ENCODE measurements around the gene HACD3. TPM values are rescaled to one million over a fixed set of nuclear protein-coding genes. Genes with fewer than 3 reads are reported as not detected.

HACD3 gene
- total RNA-seq, 1 experiment from 2014 or later, result 157 TPM

DNA sequence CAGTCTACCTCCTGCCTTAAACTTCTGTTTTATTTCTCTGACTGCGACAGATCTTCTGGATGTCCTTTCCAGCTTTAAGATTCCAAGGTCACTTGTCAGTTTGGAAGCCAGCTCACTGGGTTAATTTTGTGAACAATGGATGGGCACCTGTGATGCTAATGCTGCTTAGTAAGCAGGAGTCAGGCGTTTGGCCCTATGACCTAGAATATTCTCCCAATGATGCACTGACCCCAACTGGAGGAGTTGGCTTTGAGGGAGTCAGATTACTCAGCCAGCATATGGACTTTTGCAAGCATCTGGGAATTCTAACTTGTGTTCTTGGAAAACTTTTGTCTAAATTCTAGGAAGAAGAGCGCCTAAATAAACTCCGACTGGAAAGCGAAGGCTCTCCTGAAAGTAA, 28.1 kb downstream of the HACD3 start:
- H3K36me3 ChIP-seq (ENCODE audit: insufficient read depth, low read length, poor library complexity, severe bottlenecking), result peaks cover 73% of the 10 kb centered on the region

DNA sequence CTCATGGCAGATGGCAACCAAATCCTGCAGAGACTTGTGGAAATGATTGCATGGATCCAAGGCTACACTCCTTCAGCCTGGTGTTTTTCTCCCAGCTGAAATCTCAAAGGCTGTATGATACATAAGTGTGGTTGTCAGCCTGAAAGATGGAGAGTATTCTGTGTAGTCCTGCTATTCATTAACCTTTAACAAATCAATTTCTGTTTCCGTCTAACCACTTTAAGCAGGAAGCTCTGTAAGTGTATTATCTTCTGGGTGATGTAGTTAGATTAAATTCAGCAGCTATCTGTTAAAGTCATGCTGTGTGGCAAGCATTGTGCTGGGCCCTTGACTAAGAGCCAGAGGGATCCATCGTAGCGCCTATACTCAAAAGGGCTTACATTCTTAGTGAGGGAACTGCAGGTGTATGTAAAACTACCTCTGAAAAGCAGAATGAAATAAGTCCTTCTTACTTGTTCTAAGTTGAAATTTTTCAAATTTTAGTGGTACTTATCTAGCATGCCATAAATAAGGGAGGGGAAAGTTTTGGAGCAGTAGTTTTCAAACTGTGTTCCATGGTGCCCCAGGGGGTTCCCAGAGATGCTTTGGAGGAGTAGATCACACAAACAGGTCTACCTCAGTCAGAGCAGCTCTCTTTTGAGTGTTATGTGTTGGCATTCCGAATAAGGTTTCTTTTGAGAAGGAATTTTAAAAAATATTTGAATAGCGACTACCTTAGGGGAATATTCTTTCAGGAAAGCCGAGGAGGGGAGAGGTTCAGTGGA, 28.9 kb downstream of the HACD3 start:
- POLR2A ChIA-PET (ENCODE audit: low non-redundant PET), result no interaction called here
- intact Hi-C loops (cut with micrococcal nuclease; ENCODE audit: unreplicated experiment), result no loop called here
- no TSS peak for BruUV-seq (replicated peaks)
- peak; percentile 31 for DNase-seq (ENCODE audit: low spot score)
- H3K27me3 ChIP-seq (replicated peaks; ENCODE audit: insufficient read depth, low read depth, low read length, poor library complexity), result no peaks in the 10 kb centered on the region
- H3K27ac ChIP-seq (ENCODE audit: low read depth, low read length, poor library complexity, severe bottlenecking), result no peak overlapping the region
- H3K4me1 ChIP-seq (ENCODE audit: insufficient read depth, low read length, poor library complexity, severe bottlenecking), result no peaks in the 10 kb centered on the region
- CTCF ChIA-PET, result no interaction called here
- no peaks in the 10 kb centered on the region for H3K9me3 ChIP-seq (ENCODE audit: low read depth, low read length, poor library complexity, severe bottlenecking)
- H3K36me3 ChIP-seq (ENCODE audit: insufficient read depth, low read length, poor library complexity, severe bottlenecking), result peaks cover 73% of the 10 kb centered on the region
- no peak for TF ChIP-seq EZH2 (IDR thresholded peaks at IDR 0.05; ENCODE audit: borderline replicate concordance, low read depth, low read length, poor library complexity, severe bottlenecking)
- TF ChIP-seq, protein P1, sequence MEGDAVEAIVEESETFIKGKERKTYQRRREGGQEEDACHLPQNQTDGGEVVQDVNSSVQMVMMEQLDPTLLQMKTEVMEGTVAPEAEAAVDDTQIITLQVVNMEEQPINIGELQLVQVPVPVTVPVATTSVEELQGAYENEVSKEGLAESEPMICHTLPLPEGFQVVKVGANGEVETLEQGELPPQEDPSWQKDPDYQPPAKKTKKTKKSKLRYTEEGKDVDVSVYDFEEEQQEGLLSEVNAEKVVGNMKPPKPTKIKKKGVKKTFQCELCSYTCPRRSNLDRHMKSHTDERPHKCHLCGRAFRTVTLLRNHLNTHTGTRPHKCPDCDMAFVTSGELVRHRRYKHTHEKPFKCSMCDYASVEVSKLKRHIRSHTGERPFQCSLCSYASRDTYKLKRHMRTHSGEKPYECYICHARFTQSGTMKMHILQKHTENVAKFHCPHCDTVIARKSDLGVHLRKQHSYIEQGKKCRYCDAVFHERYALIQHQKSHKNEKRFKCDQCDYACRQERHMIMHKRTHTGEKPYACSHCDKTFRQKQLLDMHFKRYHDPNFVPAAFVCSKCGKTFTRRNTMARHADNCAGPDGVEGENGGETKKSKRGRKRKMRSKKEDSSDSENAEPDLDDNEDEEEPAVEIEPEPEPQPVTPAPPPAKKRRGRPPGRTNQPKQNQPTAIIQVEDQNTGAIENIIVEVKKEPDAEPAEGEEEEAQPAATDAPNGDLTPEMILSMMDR (conservative IDR thresholded peaks at IDR 0.05; ENCODE audit: low read depth, low read length), result no peak
- H3K4me3 ChIP-seq (ENCODE audit: low read depth, low read length, poor library complexity, severe bottlenecking), result no peak overlapping the region

More for the DNA sequence above, 28.1 kb downstream of the HACD3 start:
- Histone ChIP-seq H3K4me1 (ENCODE audit: insufficient read depth, low read length, poor library complexity, severe bottlenecking) (no peaks in the 10 kb centered on the region), H3K9me3 (ENCODE audit: low read depth, low read length, poor library complexity, severe bottlenecking) (no peaks in the 10 kb centered on the region), H3K4me3 (ENCODE audit: low read depth, low read length, poor library complexity, severe bottlenecking) (no peak overlapping the region), H3K27ac (ENCODE audit: low read depth, low read length, poor library complexity, severe bottlenecking) (no peak overlapping the region), H3K27me3 (replicated peaks; ENCODE audit: insufficient read depth, low read depth, low read length, poor library complexity) (no peaks in the 10 kb centered on the region)
- POLR2A ChIA-PET (ENCODE audit: low non-redundant PET), result no interaction called here
- DNase-seq (ENCODE audit: low spot score), result no peak
- intact Hi-C loops (cut with micrococcal nuclease; ENCODE audit: unreplicated experiment), result no loop called here
- TF ChIP-seq, protein P1 (conservative IDR thresholded peaks at IDR 0.05; ENCODE audit: low read depth, low read length), result no peak
- TF ChIP-seq EZH2 (IDR thresholded peaks at IDR 0.05; ENCODE audit: borderline replicate concordance, low read depth, low read length, poor library complexity, severe bottlenecking), result no peak
- no TSS peak for BruUV-seq (replicated peaks)
- CTCF ChIA-PET, result no interaction called here

DNA sequence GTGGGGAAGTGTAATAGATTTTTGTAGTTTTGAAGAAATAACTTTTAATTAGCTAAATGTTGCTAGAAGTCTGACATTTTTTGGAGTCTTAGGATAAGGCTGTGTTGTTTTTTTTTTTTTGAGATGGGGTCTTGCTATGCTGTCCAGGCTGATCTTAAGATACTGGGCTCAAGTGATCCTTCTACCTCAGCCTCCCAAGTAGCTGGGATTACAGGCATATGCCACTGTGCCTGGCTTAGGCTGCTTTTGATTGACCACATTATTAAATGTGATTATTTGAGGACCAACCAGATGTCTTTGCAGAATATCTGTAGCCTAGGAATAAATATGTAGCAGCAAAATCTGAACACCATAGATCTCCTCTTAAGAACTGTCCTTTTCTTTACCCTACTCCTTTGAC, 29.7 kb downstream of the HACD3 start:
- H3K27ac ChIP-seq (ENCODE audit: low read depth, low read length, poor library complexity, severe bottlenecking), result no peak overlapping the region
- TF ChIP-seq, protein P1 (conservative IDR thresholded peaks at IDR 0.05; ENCODE audit: low read depth, low read length), result no peak
- no peak for TF ChIP-seq EZH2 (IDR thresholded peaks at IDR 0.05; ENCODE audit: borderline replicate concordance, low read depth, low read length, poor library complexity, severe bottlenecking)
- BruUV-seq (replicated peaks), result no TSS peak
- DNase-seq (ENCODE audit: low spot score), result no peak
- H3K9me3 ChIP-seq (ENCODE audit: low read depth, low read length, poor library complexity, severe bottlenecking), result no peaks in the 10 kb centered on the region
- CTCF ChIA-PET, result no interaction called here
- H3K4me3 ChIP-seq (ENCODE audit: low read depth, low read length, poor library complexity, severe bottlenecking), result no peak overlapping the region
- POLR2A ChIA-PET (ENCODE audit: low non-redundant PET), result no interaction called here
- H3K36me3 ChIP-seq (ENCODE audit: insufficient read depth, low read length, poor library complexity, severe bottlenecking), result peaks cover 75% of the 10 kb centered on the region
- no peaks in the 10 kb centered on the region for H3K4me1 ChIP-seq (ENCODE audit: insufficient read depth, low read length, poor library complexity, severe bottlenecking)
- intact Hi-C loops (cut with micrococcal nuclease; ENCODE audit: unreplicated experiment), result no loop called here
- H3K27me3 ChIP-seq (replicated peaks; ENCODE audit: insufficient read depth, low read depth, low read length, poor library complexity), result no peaks in the 10 kb centered on the region
